SK-N-SH treated with all-trans-retinoic acid at 6 μM for 48 hours (cell line): Measurements from ENCODE around the gene IFI27L2.

Experiments used
- ATAC-seq: fragments of 200-7000 bp; cut with Tn5 transposase; 3 replicates; pipeline ENCODE4 v1.9.1; 2020; ENCODE audit warnings: mild to moderate bottlenecking, moderate library complexity
- ARNTL ChIP-seq: fragments of 450-650 bp; formaldehyde crosslinking; IDR thresholded peaks from 2 replicates; pipeline ENCODE4 v1.5.0; 2020; ENCODE audit warnings: low read depth, mild to moderate bottlenecking, moderate library complexity, borderline replicate concordance
- BACH2 ChIP-seq: fragments of 250-450 bp; sonication (Bioruptor Pico); IDR thresholded peaks from 2 replicates; pipeline ENCODE4 v1.9.0; 2021; ENCODE audit warnings: mild to moderate bottlenecking, borderline replicate concordance
- CSDC2 ChIP-seq: fragments of 250-450 bp; sonication (Bioruptor Pico); IDR thresholded peaks from 2 replicates; pipeline ENCODE4 v1.5.0; 2020; ENCODE audit warnings: mild to moderate bottlenecking, moderate library complexity
- CSRNP3 ChIP-seq: fragments of 250-450 bp; sonication (Bioruptor Pico); IDR thresholded peaks from 2 replicates; pipeline ENCODE4 v1.5.1; 2021; ENCODE audit warnings: mild to moderate bottlenecking, moderate library complexity
- GLIS3 ChIP-seq: fragments of 250-450 bp; sonication (Bioruptor Pico); IDR thresholded peaks from 2 replicates; pipeline ENCODE4 v1.5.0; 2020; ENCODE audit warnings: mild to moderate bottlenecking, moderate library complexity
- ISL1 ChIP-seq: fragments of 250-450 bp; sonication (Bioruptor Pico); IDR thresholded peaks from 2 replicates; pipeline ENCODE4 v2.1.2; 2022; ENCODE audit warnings: mild to moderate bottlenecking, moderate library complexity
- OSR1 ChIP-seq: fragments of 250-450 bp; sonication (Bioruptor Pico); IDR thresholded peaks from 2 replicates; pipeline ENCODE4 v1.8.0; 2022; ENCODE audit warnings: moderate library complexity, mild to moderate bottlenecking, inconsistent platforms
- PATZ1 ChIP-seq: fragments of 250-450 bp; sonication (Bioruptor Pico); IDR thresholded peaks from 2 replicates; pipeline ENCODE4 v1.8.0; 2020; ENCODE audit warnings: mild to moderate bottlenecking, moderate library complexity, borderline replicate concordance
- POU6F1 ChIP-seq: fragments of 250-450 bp; sonication (Bioruptor Pico); IDR thresholded peaks from 2 replicates; pipeline ENCODE4 v1.8.0; 2021; ENCODE audit warnings: low read depth, mild to moderate bottlenecking, moderate library complexity, borderline replicate concordance
- TCF4 ChIP-seq: fragments of 250-450 bp; sonication (Bioruptor Pico); IDR thresholded peaks from 2 replicates; pipeline ENCODE4 v1.8.0; 2021; ENCODE audit warnings: mild to moderate bottlenecking, moderate library complexity, borderline replicate concordance
- ZC3H10 ChIP-seq: fragments of 250-450 bp; sonication (Bioruptor Pico); IDR thresholded peaks from 2 replicates; pipeline ENCODE4 v1.5.1; 2021; ENCODE audit warnings: mild to moderate bottlenecking, moderate library complexity
- ZFP3 ChIP-seq: fragments of 250-450 bp; sonication (Bioruptor Pico); IDR thresholded peaks from 2 replicates; pipeline ENCODE4 v1.5.0; 2020; ENCODE audit warnings: mild to moderate bottlenecking, moderate library complexity
- ZFP30 ChIP-seq: fragments of 450-650 bp; formaldehyde crosslinking; IDR thresholded peaks from 2 replicates; pipeline ENCODE4 v1.5.0; 2022; ENCODE audit warnings: mild to moderate bottlenecking, moderate library complexity
- ZNF565 ChIP-seq: fragments of 450-650 bp; formaldehyde crosslinking; conservative IDR thresholded peaks from 2 replicates; pipeline ENCODE4 v1.5.0; 2020; ENCODE audit warnings: low read depth, mild to moderate bottlenecking, moderate library complexity
- ZNF70 ChIP-seq: fragments of 450-650 bp; formaldehyde crosslinking; IDR thresholded peaks from 2 replicates; pipeline ENCODE4 v1.5.0; 2020; ENCODE audit warnings: mild to moderate bottlenecking, moderate library complexity
- TF ChIP-seq, protein P1 (sequence below): fragments of 250-450 bp; sonication (Bioruptor Pico); IDR thresholded peaks from 2 replicates; pipeline ENCODE4 v1.5.1; 2020; ENCODE audit warnings: low read depth, mild to moderate bottlenecking, moderate library complexity

Gene IFI27L2

GRCh38 chr14:94152676-94153075 lies 23.3 kb upstream of the IFI27L2 start:
- no peak for ATAC-seq

GRCh38 chr14:94145902-94146527 lies 16.6 kb upstream of the IFI27L2 start:
- ATAC-seq = no peak
- TF ChIP-seq ISL1 (CRISPR knock-in tag) (no peak), BACH2 (CRISPR knock-in tag) (no peak), CSDC2 (CRISPR knock-in tag) (no peak), CSRNP3 (CRISPR knock-in tag) (no peak)
- TF ChIP-seq, all 23 proteins: peak for 0

More at GRCh38 chr14:94152676-94153075, 23.3 kb upstream of the IFI27L2 start:
- TF ChIP-seq CSRNP3 (CRISPR knock-in tag) = no peak
- TF ChIP-seq PATZ1 (CRISPR knock-in tag) = no peak
- no peak for TF ChIP-seq ZNF70
- no peak for TF ChIP-seq POU6F1 (CRISPR knock-in tag)
- no peak for TF ChIP-seq GLIS3 (CRISPR knock-in tag)
- TF ChIP-seq ZFP30 = no peak
- TF ChIP-seq ZNF565 = no peak
- TF ChIP-seq, protein P1, sequence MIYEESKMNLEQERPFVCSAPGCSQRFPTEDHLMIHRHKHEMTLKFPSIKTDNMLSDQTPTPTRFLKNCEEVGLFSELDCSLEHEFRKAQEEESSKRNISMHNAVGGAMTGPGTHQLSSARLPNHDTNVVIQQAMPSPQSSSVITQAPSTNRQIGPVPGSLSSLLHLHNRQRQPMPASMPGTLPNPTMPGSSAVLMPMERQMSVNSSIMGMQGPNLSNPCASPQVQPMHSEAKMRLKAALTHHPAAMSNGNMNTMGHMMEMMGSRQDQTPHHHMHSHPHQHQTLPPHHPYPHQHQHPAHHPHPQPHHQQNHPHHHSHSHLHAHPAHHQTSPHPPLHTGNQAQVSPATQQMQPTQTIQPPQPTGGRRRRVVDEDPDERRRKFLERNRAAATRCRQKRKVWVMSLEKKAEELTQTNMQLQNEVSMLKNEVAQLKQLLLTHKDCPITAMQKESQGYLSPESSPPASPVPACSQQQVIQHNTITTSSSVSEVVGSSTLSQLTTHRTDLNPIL (CRISPR knock-in tag) = no peak

- TF ChIP-seq ZC3H10 (CRISPR knock-in tag) = no peak
- no peak for TF ChIP-seq ISL1 (CRISPR knock-in tag)
- no peak for TF ChIP-seq ARNTL (CRISPR knock-in tag)
- no peak for TF ChIP-seq OSR1 (CRISPR knock-in tag)
- no peak for ATAC-seq
These were observed 15.4 kb upstream of the IFI27L2 start for GRCh38 chr14:94144765-94145164.

DNA sequence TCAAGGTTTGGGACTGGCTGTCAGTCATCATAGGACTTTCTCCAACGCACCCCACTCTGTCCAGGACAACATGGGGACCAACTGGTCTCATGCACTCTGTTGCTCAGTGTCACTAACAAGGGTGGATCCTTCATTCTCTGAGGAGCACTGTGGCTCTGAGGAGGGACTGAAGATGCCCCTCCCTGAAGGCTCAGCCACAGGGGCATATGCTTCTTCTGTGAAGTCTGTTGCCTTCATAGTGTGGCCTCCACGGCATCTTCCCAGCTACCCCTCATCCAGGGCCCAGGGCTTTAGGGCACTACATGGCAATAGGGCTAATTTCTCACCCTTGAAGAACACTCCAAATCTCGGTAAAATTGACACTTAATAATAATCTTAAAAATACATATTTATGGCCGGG lies 14.3 kb upstream of the IFI27L2 start:
- ATAC-seq = no peak
- TF ChIP-seq CSRNP3 (CRISPR knock-in tag) (no peak), CSDC2 (CRISPR knock-in tag) (no peak)

DNA sequence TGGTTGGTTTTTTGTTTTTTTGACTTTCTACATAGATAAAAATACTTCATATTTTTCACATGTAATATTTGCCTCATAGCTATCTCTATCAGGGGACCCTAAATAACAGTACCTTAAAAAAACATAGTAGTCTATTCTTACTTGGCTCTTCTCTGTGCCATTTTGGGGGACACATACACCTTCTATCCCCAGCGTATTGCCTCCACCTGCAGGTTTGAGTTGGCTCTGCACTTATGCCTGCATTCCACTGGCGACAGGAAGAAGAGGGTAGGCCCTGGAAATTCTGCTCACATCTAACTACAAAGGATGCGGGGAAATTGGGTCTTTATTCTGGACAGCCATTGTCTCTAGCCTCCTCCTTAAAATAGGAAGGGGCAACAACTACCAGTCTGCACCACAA lies 13.8 kb upstream of the IFI27L2 start:
- TF ChIP-seq TCF4 (CRISPR knock-in tag) (no peak), POU6F1 (CRISPR knock-in tag) (no peak), ZFP3 (no peak)
- peak; percentile 55; the same call in 2 of the 3 replicates for ATAC-seq
